ENCODE results near the gene GP1BB.

Gene GP1BB

GRCh38 chr22:19772673-19773469 lies 49.5 kb downstream of the GP1BB start:
- TF ChIP-seq TAF1 (IDR thresholded peaks at IDR 0.05; ENCODE audit: low read depth), result no peak
- no peak for TF ChIP-seq YY1 (IDR thresholded peaks at IDR 0.05; ENCODE audit: low read depth)
- no peak for TF ChIP-seq EP300 (IDR thresholded peaks at IDR 0.05; ENCODE audit: borderline replicate concordance)
- TF ChIP-seq CEBPB (IDR thresholded peaks at IDR 0.05), result no peak
- TF ChIP-seq EGR1 (IDR thresholded peaks at IDR 0.05), result no peak
- TF ChIP-seq RAD21 (IDR thresholded peaks at IDR 0.05; ENCODE audit: low read depth), result no peak
- no peak for TF ChIP-seq USF1 (IDR thresholded peaks at IDR 0.05)
- no peak for TF ChIP-seq NFIC (IDR thresholded peaks at IDR 0.05)
- TF ChIP-seq TCF12 (IDR thresholded peaks at IDR 0.05; ENCODE audit: low read depth), result no peak
- no peak for TF ChIP-seq CREB1 (IDR thresholded peaks at IDR 0.05; ENCODE audit: low read depth)
- no peak for TF ChIP-seq REST (IDR thresholded peaks at IDR 0.05; ENCODE audit: low read depth)
- TF ChIP-seq MAX (IDR thresholded peaks at IDR 0.05), result no peak
- no peak for TF ChIP-seq ZBTB7A (IDR thresholded peaks at IDR 0.05; ENCODE audit: low read depth)

- TF ChIP-seq ZBTB7A (IDR thresholded peaks at IDR 0.05; ENCODE audit: low read depth), result no peak
- no peak for TF ChIP-seq TAF1 (IDR thresholded peaks at IDR 0.05; ENCODE audit: low read depth)
- no peak for TF ChIP-seq TCF12 (IDR thresholded peaks at IDR 0.05; ENCODE audit: low read depth)
- TF ChIP-seq CREB1 (IDR thresholded peaks at IDR 0.05; ENCODE audit: low read depth), result no peak
- TF ChIP-seq MAX (IDR thresholded peaks at IDR 0.05), result no peak
- no peak for TF ChIP-seq FOXM1 (IDR thresholded peaks at IDR 0.05; ENCODE audit: borderline replicate concordance, low read depth)
- TF ChIP-seq USF1 (IDR thresholded peaks at IDR 0.05), result no peak
- no peak for TF ChIP-seq RAD21 (IDR thresholded peaks at IDR 0.05; ENCODE audit: low read depth)
- TF ChIP-seq REST (IDR thresholded peaks at IDR 0.05; ENCODE audit: low read depth), result no peak
- TF ChIP-seq CEBPB (IDR thresholded peaks at IDR 0.05), result no peak
- no peak for TF ChIP-seq YY1 (IDR thresholded peaks at IDR 0.05; ENCODE audit: low read depth)
- TF ChIP-seq EP300 (IDR thresholded peaks at IDR 0.05; ENCODE audit: borderline replicate concordance), result no peak
Observed at GRCh38 chr22:19773470-19774040, 50.2 kb downstream of the GP1BB start.
